Caco-2 (cell line): ENCODE results near the gene LRRC15. TPM values are rescaled to one million over a fixed set of nuclear protein-coding genes. Genes with fewer than 3 reads are reported as not detected.
A peak's percentile ranks its signal among the peaks of the same experiment; 100 is the strongest.

Experiments used
- Bru-seq: library from RNA; stranded (reverse); fragments of 400-500 nt; gene quantifications from one replicate; lab custom pipeline; 2021; lab: Mats Ljungman, UMichigan
- BruChase-seq, 2 experiments: library from RNA; stranded (reverse); fragments of 400-500 nt; gene quantifications; one replicate each; lab custom pipeline; 2021; lab: Mats Ljungman, UMichigan
- BruUV-seq: library from RNA; stranded (reverse); fragments of 400-500 nt; replicated peaks from 2 replicates; lab custom pipeline; 2021; lab: Mats Ljungman, UMichigan
- CTCF ChIA-PET: fragments of 300-600 bp; sonication (Branson Sonifier 250); formaldehyde crosslinking; loops from one replicate; lab custom pipeline; 2022; ENCODE audit warnings: antibody characterized with exemption; lab: Charles Lee
- POLR2A ChIA-PET: fragments of 300-600 bp; sonication (Branson Sonifier 250); formaldehyde crosslinking; loops from one replicate; lab custom pipeline; 2022; ENCODE audit warnings: antibody characterized with exemption; lab: Charles Lee
- DNase-seq, 2 experiments: peaks; one replicate each; pipeline versions ENCODE4 v3.0.0 to v3.0.0-alpha.2; 2020 to 2022
- H3K27me3 ChIP-seq: replicated peaks from 2 replicates; pipeline ENCODE4 v1.6.0; 2011; ENCODE audit warnings: low read length; ENCODE audit not compliant: control insufficient read depth, insufficient read depth
- H3K36me3 ChIP-seq: 2 replicates; pipeline ENCODE4 v1.5.1; 2011; ENCODE audit warnings: low read length; ENCODE audit not compliant: control insufficient read depth, insufficient read depth
- H3K4me1 ChIP-seq: fragments of 250-450 bp; sonication (Bioruptor Pico); 2 replicates; pipeline ENCODE4 v1.5.1; 2020; ENCODE audit warnings: mild to moderate bottlenecking
- H3K4me3 ChIP-seq: 2 replicates; pipeline ENCODE4 v1.5.1; 2011; ENCODE audit warnings: low read depth, mild to moderate bottlenecking, control low read depth, low read length
- H3K9me3 ChIP-seq: fragments of 250-450 bp; sonication (Bioruptor Pico); 2 replicates; pipeline ENCODE4 v1.5.1; 2020; ENCODE audit warnings: mild to moderate bottlenecking, moderate library complexity
- H3K27ac Mint-ChIP-seq: one replicate; pipeline ENCODE4 v1.8.0; 2022; ENCODE audit warnings: mixed read lengths; ENCODE audit not compliant: unreplicated experiment
- H3K27me3 Mint-ChIP-seq: one replicate; pipeline ENCODE4 v1.8.0; 2022; ENCODE audit warnings: mixed read lengths; ENCODE audit not compliant: insufficient read depth, unreplicated experiment
- H3K36me3 Mint-ChIP-seq: one replicate; pipeline ENCODE4 v1.8.0; 2022; ENCODE audit warnings: mild to moderate bottlenecking, mixed read lengths; ENCODE audit not compliant: insufficient read depth, unreplicated experiment
- H3K4me1 Mint-ChIP-seq: one replicate; pipeline ENCODE4 v1.8.0; 2022; ENCODE audit warnings: low read depth, mixed read lengths; ENCODE audit not compliant: unreplicated experiment
- H3K4me3 Mint-ChIP-seq: one replicate; pipeline ENCODE4 v1.8.0; 2022; ENCODE audit warnings: mild to moderate bottlenecking, moderate library complexity, mixed read lengths; ENCODE audit not compliant: unreplicated experiment
- H3K9me3 Mint-ChIP-seq: one replicate; pipeline ENCODE4 v1.8.0; 2022; ENCODE audit warnings: mixed read lengths; ENCODE audit not compliant: unreplicated experiment
- CTCF ChIP-seq, 2 experiments: fragments of 200-600 bp in 1 of 2; IDR thresholded peaks; 1 replicate in 1 of 2; 2 replicates in 1 of 2; pipeline versions ENCODE4 v1.5.1 to v1.8.0; 2011 to 2022; ENCODE audit warnings: antibody characterized with exemption in 1 of 2, control low read depth in 1 of 2, inconsistent platforms in 1 of 2, low read depth in 1 of 2, low read length in 1 of 2, mild to moderate bottlenecking in 1 of 2, moderate library complexity in 1 of 2; ENCODE audit not compliant: insufficient read depth in 1 of 2, severe bottlenecking in 1 of 2, unreplicated experiment in 1 of 2
- intact Hi-C: fragments of 100-400 bp; cut with micrococcal nuclease; formaldehyde crosslinking; loops from one replicate; pipeline ENCODE4 v1.10.0; 2022; ENCODE audit not compliant: unreplicated experiment
- long read RNA-seq: library from polyadenylated mRNA; stranded (forward); transcript quantifications from one replicate; pipeline ENCODE4 v2.0.0, GENCODE V29; 2022
- total RNA-seq: library from RNA; stranded (reverse); gene quantifications from 2 replicates; pipeline ENCODE4 v1.2.3, GENCODE V29; 2022

Gene LRRC15
- total RNA-seq (0.09 and 0.16 TPM in 2 replicates), Bru-seq, nascent RNA (percentile 5 among the genes with signal in this experiment), BruChase-seq, experiment 1, labeled RNA remaining after a 2-hour chase (percentile 12 among the genes with signal in this experiment), BruChase-seq, experiment 2, labeled RNA remaining after a 6-hour chase (percentile 19 among the genes with signal in this experiment)
- long read RNA-seq: 0 reads

DNA sequence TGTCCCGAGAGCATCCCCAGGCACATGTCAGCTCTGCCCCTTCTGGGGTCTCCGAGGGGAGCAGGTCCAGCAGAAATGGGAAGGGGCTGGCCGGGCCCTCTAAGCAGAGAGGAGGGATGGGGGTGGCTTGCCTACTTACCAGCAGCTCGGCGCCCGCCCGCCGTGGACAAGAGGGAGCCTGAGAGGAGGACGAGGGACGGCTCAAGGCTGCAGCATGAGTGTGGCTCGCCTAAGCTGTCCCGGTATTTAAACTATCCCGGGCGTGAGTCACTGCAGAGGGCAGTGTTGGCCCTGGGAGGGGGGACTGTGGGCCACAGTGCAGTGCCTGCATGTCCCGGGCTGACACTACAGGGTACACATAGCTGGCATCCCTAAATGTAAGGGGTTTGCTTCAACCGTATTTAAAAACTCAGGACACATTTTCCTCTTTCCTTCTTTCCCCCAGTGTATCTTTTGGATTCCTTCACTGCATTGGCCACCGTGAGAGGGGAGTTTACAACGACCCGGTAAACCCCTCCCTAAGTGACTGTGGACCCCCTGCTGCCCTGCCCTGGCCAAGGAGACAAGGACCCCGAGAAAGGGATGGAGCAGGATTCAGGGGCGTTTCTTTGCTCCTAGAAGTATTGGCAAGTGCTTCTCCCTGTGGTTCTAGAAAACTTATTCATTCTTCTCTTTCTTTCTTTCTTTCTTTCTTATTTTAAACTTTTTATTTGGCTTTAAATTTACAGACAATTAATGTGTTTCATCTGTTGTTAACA lies at the start of gene LRRC15:
LRRC15 (minus strand) TSS at position 222 of the 758 bp plus-strand sequence. CDS start 8,700 bp downstream, outside the sequence.
- H3K4me1 Mint-ChIP-seq: peaks cover 8% of the 10 kb centered on the region
- H3K4me1 ChIP-seq: peaks cover 8% of the 10 kb centered on the region; the same call in 1 of the 2 replicates
- ChIA-PET POLR2A (no interaction called here), CTCF (interaction anchor here (1.1 kb wide), 1 partner anchor 37 kb away, joined by 5 read pairs; no protein-coding TSS in a partner anchor)
- no peaks in the 10 kb centered on the region for H3K36me3 Mint-ChIP-seq
- no peak within 1 kb of the TSS for H3K27ac Mint-ChIP-seq
- BruUV-seq: no TSS peak
- no peaks in the 10 kb centered on the region for H3K9me3 ChIP-seq
- no peak within 1 kb of the TSS for H3K4me3 ChIP-seq
- no peak within 1 kb of the TSS for H3K4me3 Mint-ChIP-seq
- no peaks in the 10 kb centered on the region for H3K36me3 ChIP-seq
- no peaks in the 10 kb centered on the region for H3K27me3 ChIP-seq
- peak in 1 of 2 experiments; percentile 45 for TF ChIP-seq CTCF (IDR thresholded peaks at IDR 0.05; ENCODE audit: insufficient read depth in 1 of 2, low read depth in 1 of 2, low read length in 1 of 2, severe bottlenecking in 1 of 2, unreplicated experiment in 1 of 2)
- peak; percentile 55 to 60 for DNase-seq
- H3K27me3 Mint-ChIP-seq: no peaks in the 10 kb centered on the region
- intact Hi-C loops: loop anchor here (5.0 kb wide), 1 partner anchor 33 kb away; no protein-coding TSS in a partner anchor
- H3K9me3 Mint-ChIP-seq: no peaks in the 10 kb centered on the region

GRCh38 chr3:194418671-194419070 lies 49.1 kb upstream of the LRRC15 start:
- Mint-ChIP-seq H3K27me3 (no peaks in the 10 kb centered on the region), H3K27ac (no peak overlapping the region), H3K4me1 (peaks cover 6% of the 10 kb centered on the region), H3K4me3 (no peak overlapping the region), H3K9me3 (no peaks in the 10 kb centered on the region), H3K36me3 (peaks cover 71% of the 10 kb centered on the region)
- POLR2A ChIA-PET: no interaction called here
- 0 out of 2 replicates have a peak, but pooled peaks cover 1% of the 10 kb centered on the region for H3K36me3 ChIP-seq
- H3K9me3 ChIP-seq: no peaks in the 10 kb centered on the region
- H3K27me3 ChIP-seq: no peaks in the 10 kb centered on the region
- no peaks in the 10 kb centered on the region for H3K4me1 ChIP-seq
- TF ChIP-seq CTCF (IDR thresholded peaks at IDR 0.05; ENCODE audit: insufficient read depth in 1 of 2, low read depth in 1 of 2, low read length in 1 of 2, severe bottlenecking in 1 of 2, unreplicated experiment in 1 of 2): no peak
- intact Hi-C loops: no loop called here
- CTCF ChIA-PET: no interaction called here
- DNase-seq: no peak
- H3K4me3 ChIP-seq: no peak overlapping the region
- BruUV-seq: no TSS peak

GRCh38 chr3:194407423-194407822 lies 37.9 kb upstream of the LRRC15 start:
- peak overlapping the region; percentile 16 for H3K4me3 Mint-ChIP-seq
- peaks cover 67% of the 10 kb centered on the region for H3K36me3 Mint-ChIP-seq
- H3K4me1 ChIP-seq: no peaks in the 10 kb centered on the region
- POLR2A ChIA-PET: no interaction called here
- no peaks in the 10 kb centered on the region for H3K27me3 Mint-ChIP-seq
- DNase-seq: peak in 1 of 2 experiments; percentile 34
- CTCF ChIA-PET: interaction anchor here (0.6 to 1.2 kb wide), 3 partner anchors 38 to 703 kb away, joined by 3 to 7 read pairs (median 5); partner anchors contain the start of gene LRRC15
- H3K4me3 ChIP-seq: no peak overlapping the region
- H3K9me3 Mint-ChIP-seq: no peaks in the 10 kb centered on the region
- no peaks in the 10 kb centered on the region for H3K9me3 ChIP-seq
- H3K4me1 Mint-ChIP-seq: no peaks in the 10 kb centered on the region
- no TSS peak for BruUV-seq
- no peak for TF ChIP-seq CTCF (IDR thresholded peaks at IDR 0.05; ENCODE audit: insufficient read depth in 1 of 2, low read depth in 1 of 2, low read length in 1 of 2, severe bottlenecking in 1 of 2, unreplicated experiment in 1 of 2)
- H3K36me3 ChIP-seq: no peaks in the 10 kb centered on the region; the same call in 1 of the 2 replicates
- no peaks in the 10 kb centered on the region for H3K27me3 ChIP-seq
- intact Hi-C loops: no loop called here
- H3K27ac Mint-ChIP-seq: no peak overlapping the region
